ENCODE measurements around the gene HAAO. TPM values are rescaled to one million over a fixed set of nuclear protein-coding genes. Genes with fewer than 3 reads are reported as not detected.

Gene HAAO
- total RNA-seq, 1 donor from 2014 or later: 0.86 TPM

- Mint-ChIP-seq H3K4me1 (ENCODE audit: low read depth) (peaks cover 4% of the 10 kb centered on the region), H3K36me3 (ENCODE audit: low read depth) (peaks cover 1% of the 10 kb centered on the region), H3K9me3 (no peaks in the 10 kb centered on the region), H3K4me3 (no peak overlapping the region), H3K27ac (no peak overlapping the region), H3K27me3 (ENCODE audit: insufficient read depth) (peaks cover 2% of the 10 kb centered on the region)
- intact Hi-C loops (cut with micrococcal nuclease): no loop called here
- no peak for DNase-seq (ENCODE audit: low spot score)
These were observed 37.0 kb downstream of the HAAO start for GRCh38 chr2:42755191-42755880.

DNA sequence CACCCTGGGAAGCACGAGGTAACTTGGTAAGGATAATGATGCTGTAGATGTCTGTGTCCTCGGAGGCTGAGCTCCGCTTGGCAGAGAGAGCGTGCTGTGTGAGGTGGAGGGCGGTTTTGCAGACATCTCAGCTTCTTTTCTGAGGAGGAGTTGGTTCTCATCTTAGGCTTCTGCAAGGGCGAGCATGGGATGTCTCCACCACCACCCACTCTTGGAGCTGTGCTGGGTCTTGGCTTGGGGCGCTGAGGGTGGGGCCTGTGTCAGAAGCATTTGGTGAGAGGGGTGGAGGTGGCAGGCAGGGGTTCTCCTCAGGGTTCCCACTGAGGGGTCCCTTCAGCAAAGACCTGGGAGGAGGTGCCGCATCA, 37.6 kb downstream of the HAAO start:
- DNase-seq (ENCODE audit: low spot score): no peak
- no peaks in the 10 kb centered on the region for H3K27me3 Mint-ChIP-seq (ENCODE audit: insufficient read depth)
- no peak overlapping the region for H3K27ac Mint-ChIP-seq
- intact Hi-C loops (cut with micrococcal nuclease): no loop called here
- H3K36me3 Mint-ChIP-seq (ENCODE audit: low read depth): peaks cover 3% of the 10 kb centered on the region
- H3K4me1 Mint-ChIP-seq (ENCODE audit: low read depth): peaks cover 4% of the 10 kb centered on the region
- no peaks in the 10 kb centered on the region for H3K9me3 Mint-ChIP-seq
- H3K4me3 Mint-ChIP-seq: no peak overlapping the region

GRCh38 chr2:42754021-42754775, 38.2 kb downstream of the HAAO start:
- H3K36me3 Mint-ChIP-seq (ENCODE audit: low read depth): peaks cover 3% of the 10 kb centered on the region
- no peak overlapping the region for H3K27ac Mint-ChIP-seq
- no peaks in the 10 kb centered on the region for H3K9me3 Mint-ChIP-seq
- no peak overlapping the region for H3K4me3 Mint-ChIP-seq
- DNase-seq (ENCODE audit: low spot score): no peak
- H3K27me3 Mint-ChIP-seq (ENCODE audit: insufficient read depth): no peaks in the 10 kb centered on the region
- H3K4me1 Mint-ChIP-seq (ENCODE audit: low read depth): peaks cover 4% of the 10 kb centered on the region
- intact Hi-C loops (cut with micrococcal nuclease): no loop called here

DNA sequence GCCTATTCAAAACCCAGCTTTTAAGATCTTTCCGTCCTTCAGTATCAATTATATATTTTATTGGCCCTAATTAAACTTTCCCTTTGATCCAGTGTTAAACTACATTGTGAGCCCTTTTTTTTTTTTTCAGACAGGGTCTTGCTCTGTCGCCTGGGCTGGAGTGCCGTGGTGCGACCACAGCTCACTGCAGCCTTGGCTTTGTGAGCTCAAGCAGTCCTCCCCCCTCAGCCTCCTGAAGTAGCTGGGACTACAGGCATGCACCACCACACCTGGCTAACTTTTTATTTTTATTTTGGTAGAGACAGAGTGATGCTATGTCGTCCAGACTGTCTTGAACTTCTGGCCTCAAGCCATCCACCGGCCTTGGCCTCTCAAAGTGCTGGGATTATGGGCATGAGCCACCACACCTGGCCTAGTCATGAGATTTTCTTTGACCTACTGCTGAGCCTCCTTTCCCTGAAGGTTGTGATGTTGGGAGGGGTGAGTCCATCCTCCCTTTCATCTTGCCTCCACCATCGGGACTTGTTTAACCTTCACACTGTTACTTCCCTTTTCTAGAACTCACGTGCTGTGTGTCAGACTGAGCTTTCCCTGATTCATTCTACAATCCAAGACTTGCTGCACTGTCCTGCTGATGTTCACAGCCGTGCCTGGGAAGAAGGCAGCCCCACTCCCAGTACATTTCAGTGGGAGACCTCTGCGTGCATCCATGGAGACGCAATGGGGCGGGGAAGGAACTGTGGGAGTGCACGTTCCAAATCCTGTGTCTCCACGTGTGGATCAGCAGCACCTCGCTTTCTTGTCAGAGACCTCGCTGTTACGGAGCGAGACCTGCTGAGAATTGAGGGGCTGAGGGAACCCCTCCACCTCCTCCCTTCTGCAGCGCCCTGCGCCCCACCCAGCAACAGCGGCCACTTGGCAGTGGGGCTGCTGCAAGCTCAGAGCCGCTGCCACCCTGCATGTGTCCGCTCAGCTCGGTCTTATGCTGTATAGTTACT, 39.3 kb downstream of the HAAO start:
- no peaks in the 10 kb centered on the region for H3K9me3 Mint-ChIP-seq

DNA sequence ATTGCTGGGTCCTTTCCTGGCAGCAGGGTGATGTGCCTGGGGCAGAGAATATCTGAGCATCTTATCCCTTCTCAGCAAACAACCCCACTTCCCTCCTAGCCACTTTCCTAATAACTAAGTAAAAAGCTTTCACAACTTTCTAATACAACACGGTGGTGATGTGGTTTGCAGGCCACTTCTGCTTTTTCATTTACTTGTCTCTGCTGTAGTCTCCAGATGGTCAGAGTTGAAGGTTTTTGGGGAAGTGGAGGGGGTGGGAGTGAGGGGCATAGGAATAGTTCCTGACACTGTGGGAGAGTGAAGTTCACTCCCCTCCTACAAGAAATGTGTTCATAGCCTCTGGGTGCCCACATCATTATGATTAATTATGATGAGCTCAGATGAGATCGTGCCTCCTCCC, 40.1 kb downstream of the HAAO start:
- Mint-ChIP-seq H3K36me3 (ENCODE audit: low read depth) (peaks cover 3% of the 10 kb centered on the region), H3K9me3 (no peaks in the 10 kb centered on the region)

More for the DNA sequence above, 39.3 kb downstream of the HAAO start:
- DNase-seq (ENCODE audit: low spot score): no peak
- Mint-ChIP-seq H3K27ac (no peak overlapping the region), H3K36me3 (ENCODE audit: low read depth) (peaks cover 3% of the 10 kb centered on the region), H3K4me1 (ENCODE audit: low read depth) (peaks cover 4% of the 10 kb centered on the region), H3K4me3 (no peak overlapping the region), H3K27me3 (ENCODE audit: insufficient read depth) (no peaks in the 10 kb centered on the region)
- intact Hi-C loops (cut with micrococcal nuclease): no loop called here

GRCh38 chr2:42748840-42749239, 43.5 kb downstream of the HAAO start:
- intact Hi-C loops (cut with micrococcal nuclease): no loop called here
- H3K4me3 Mint-ChIP-seq: no peak overlapping the region
- H3K36me3 Mint-ChIP-seq (ENCODE audit: low read depth): peaks cover 3% of the 10 kb centered on the region
- DNase-seq (ENCODE audit: low spot score): no peak
- no peaks in the 10 kb centered on the region for H3K27me3 Mint-ChIP-seq (ENCODE audit: insufficient read depth)
- H3K4me1 Mint-ChIP-seq (ENCODE audit: low read depth): peaks cover 2% of the 10 kb centered on the region
- H3K9me3 Mint-ChIP-seq: no peaks in the 10 kb centered on the region
- H3K27ac Mint-ChIP-seq: no peak overlapping the region

More for the DNA sequence above, 40.1 kb downstream of the HAAO start:
- intact Hi-C loops (cut with micrococcal nuclease): no loop called here
- Mint-ChIP-seq H3K4me1 (ENCODE audit: low read depth) (peaks cover 4% of the 10 kb centered on the region), H3K27ac (no peak overlapping the region), H3K27me3 (ENCODE audit: insufficient read depth) (no peaks in the 10 kb centered on the region), H3K4me3 (no peak overlapping the region)
- no peak for DNase-seq (ENCODE audit: low spot score)

DNA sequence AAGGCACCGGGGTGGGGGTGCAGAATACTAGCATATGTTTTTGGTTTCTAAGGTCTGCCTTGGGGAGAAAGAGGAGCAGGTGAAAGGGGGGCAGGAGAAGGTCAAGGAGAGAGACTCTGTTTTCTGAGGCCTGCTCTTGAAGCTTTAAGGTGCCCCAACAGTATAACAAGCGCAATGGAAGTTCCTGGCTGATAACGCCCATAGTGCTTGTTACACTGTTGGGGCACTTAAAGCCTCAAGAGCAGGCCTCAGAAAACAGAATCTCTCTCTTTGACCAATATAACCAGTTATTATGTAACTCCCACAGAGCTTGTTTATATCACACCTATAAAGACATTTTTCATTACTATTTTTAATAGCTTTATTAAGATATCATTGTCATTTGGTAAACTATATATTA, 45.0 kb downstream of the HAAO start:
- intact Hi-C loops (cut with micrococcal nuclease): no loop called here
- Mint-ChIP-seq H3K27ac (no peak overlapping the region), H3K27me3 (ENCODE audit: insufficient read depth) (no peaks in the 10 kb centered on the region)

GRCh38 chr2:42744545-42745082, 47.8 kb downstream of the HAAO start:
- Mint-ChIP-seq H3K27me3 (ENCODE audit: insufficient read depth) (no peaks in the 10 kb centered on the region), H3K4me1 (ENCODE audit: low read depth) (peaks cover 12% of the 10 kb centered on the region), H3K4me3 (no peak overlapping the region), H3K9me3 (peaks cover 4% of the 10 kb centered on the region), H3K27ac (no peak overlapping the region), H3K36me3 (ENCODE audit: low read depth) (peaks cover 14% of the 10 kb centered on the region)
- intact Hi-C loops (cut with micrococcal nuclease): no loop called here
- no peak for DNase-seq (ENCODE audit: low spot score)

More for the DNA sequence above, 45.0 kb downstream of the HAAO start:
- Mint-ChIP-seq H3K4me1 (ENCODE audit: low read depth) (no peaks in the 10 kb centered on the region), H3K36me3 (ENCODE audit: low read depth) (peaks cover 8% of the 10 kb centered on the region), H3K9me3 (no peaks in the 10 kb centered on the region), H3K4me3 (no peak overlapping the region)
- DNase-seq (ENCODE audit: low spot score): no peak

GRCh38 chr2:42743659-42743990, 48.8 kb downstream of the HAAO start:
- H3K4me3 Mint-ChIP-seq: no peak overlapping the region
- peaks cover 18% of the 10 kb centered on the region for H3K36me3 Mint-ChIP-seq (ENCODE audit: low read depth)
- no peak overlapping the region for H3K27ac Mint-ChIP-seq
- H3K27me3 Mint-ChIP-seq (ENCODE audit: insufficient read depth): no peaks in the 10 kb centered on the region
- intact Hi-C loops (cut with micrococcal nuclease): no loop called here
- peaks cover 12% of the 10 kb centered on the region for H3K4me1 Mint-ChIP-seq (ENCODE audit: low read depth)
- H3K9me3 Mint-ChIP-seq: peaks cover 12% of the 10 kb centered on the region
- DNase-seq (ENCODE audit: low spot score): no peak

- peaks cover 12% of the 10 kb centered on the region for H3K4me1 Mint-ChIP-seq (ENCODE audit: low read depth)
- H3K9me3 Mint-ChIP-seq: peaks cover 12% of the 10 kb centered on the region
- no peak for DNase-seq (ENCODE audit: low spot score)
These were observed 49.4 kb downstream of the HAAO start for GRCh38 chr2:42742740-42743658.

GRCh38 chr2:42741140-42741539, 51.2 kb downstream of the HAAO start:
- peaks cover 20% of the 10 kb centered on the region for H3K9me3 Mint-ChIP-seq
- no peak overlapping the region for H3K27ac Mint-ChIP-seq
- peaks cover 12% of the 10 kb centered on the region for H3K4me1 Mint-ChIP-seq (ENCODE audit: low read depth)
- no peak for DNase-seq (ENCODE audit: low spot score)
- peaks cover 27% of the 10 kb centered on the region for H3K36me3 Mint-ChIP-seq (ENCODE audit: low read depth)
- H3K4me3 Mint-ChIP-seq: no peak overlapping the region
- intact Hi-C loops (cut with micrococcal nuclease): no loop called here
- no peaks in the 10 kb centered on the region for H3K27me3 Mint-ChIP-seq (ENCODE audit: insufficient read depth)

More at GRCh38 chr2:42742740-42743658, 49.4 kb downstream of the HAAO start:
- intact Hi-C loops (cut with micrococcal nuclease): no loop called here
- Mint-ChIP-seq H3K27ac (no peak overlapping the region), H3K27me3 (ENCODE audit: insufficient read depth) (no peaks in the 10 kb centered on the region), H3K36me3 (ENCODE audit: low read depth) (peaks cover 18% of the 10 kb centered on the region), H3K4me3 (no peak overlapping the region)
